Measurements from ENCODE around the gene GJA8. TPM values are rescaled to one million over a fixed set of nuclear protein-coding genes. Genes with fewer than 3 reads are reported as not detected.
"Not testable (repeated sequence)": the region's sequence is repeated elsewhere in the genome, so short reads cannot be mapped to it uniquely, and the experiment has no call there.

GJA8 gene
- total RNA-seq, 1 donor from 2014 or later: not detected

DNA sequence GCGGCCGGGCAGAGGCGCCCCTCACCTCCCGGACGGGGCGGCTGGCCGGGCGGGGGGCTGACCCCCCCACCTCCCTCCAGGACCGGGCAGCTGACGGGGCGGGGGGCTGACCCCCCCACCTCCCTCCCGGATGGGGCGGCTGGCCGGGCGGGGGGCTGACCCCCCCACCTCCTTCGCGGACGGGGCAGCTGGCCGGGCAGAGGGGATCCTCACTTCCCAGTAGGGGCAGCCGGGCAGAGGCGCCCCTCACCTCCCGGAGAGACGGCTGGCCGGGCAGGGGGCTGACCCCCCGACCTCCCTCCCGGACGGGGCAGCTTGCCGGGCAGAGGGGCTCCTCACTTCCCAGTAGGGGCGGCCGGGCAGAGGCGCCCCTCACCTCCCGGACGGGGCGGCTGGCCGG is 46.9 kb downstream of the GJA8 start:
- H3K4me3 Mint-ChIP-seq; H3K27me3 Mint-ChIP-seq; DNase-seq; H3K9me3 Mint-ChIP-seq; H3K27ac Mint-ChIP-seq; intact Hi-C loops (cut with micrococcal nuclease); H3K4me1 Mint-ChIP-seq; H3K36me3 Mint-ChIP-seq (ENCODE audit: low read depth): not testable (repeated sequence)

Other genes with a start within 250 kb of the GJA8 start
- 9.5 and 15.3 TPM in 2 replicates for gene ACP6, start 232.3 kb upstream of the GJA8 start, total RNA-seq
- not detected in 2 replicates for gene GJA5, start 142.2 kb upstream of the GJA8 start, total RNA-seq
- 16.8 and 17.2 TPM in 2 replicates for gene GPR89B, start 25.6 kb downstream of the GJA8 start, total RNA-seq
- 10.1 and 10.5 TPM in 2 replicates for gene NBPF11, start 249.5 kb downstream of the GJA8 start, total RNA-seq

Measured in activated CD4-positive, alpha-beta T cell treated with anti-CD3 and anti-CD28 coated beads, Interleukin-2, amount 10 ng/mL, durations not matched to agents 24 days and 14 days (primary cell).